HG03025 (cell line): ENCODE data around the gene STX7.

ENCODE experiments used
- ATAC-seq: cut with Tn5 transposase; IDR thresholded peaks from one replicate; pipeline ENCODE4 v1.9.1; 2021; ENCODE audit warnings: mild to moderate bottlenecking, moderate library complexity; ENCODE audit not compliant: unreplicated experiment, low FRiP score

The STX7 gene

GRCh38 chr6:132418235-132418965, 94.5 kb downstream of the STX7 start:
- ATAC-seq: no peak

- no peak for ATAC-seq
These were observed 98.2 kb downstream of the STX7 start for GRCh38 chr6:132414761-132415160.

DNA sequence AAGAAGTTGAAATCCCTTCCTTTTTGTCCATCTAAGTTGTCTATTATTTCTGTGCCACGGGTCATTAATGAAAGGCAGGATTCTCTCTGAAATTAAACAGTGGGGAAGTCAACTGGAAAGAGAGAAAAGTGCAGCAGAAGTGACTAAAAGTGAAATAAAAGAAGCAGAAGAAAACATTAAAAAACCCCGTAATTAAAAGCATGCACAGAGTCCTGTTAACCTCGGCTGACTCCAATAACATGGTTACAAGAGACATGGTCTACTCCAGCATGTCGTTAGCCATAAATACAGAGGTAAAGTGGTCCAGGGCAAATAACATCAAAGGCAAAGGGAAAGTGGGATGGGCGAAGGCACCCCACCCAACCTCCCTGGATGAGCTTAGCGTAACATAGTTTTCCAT, 98.6 kb downstream of the STX7 start:
- no peak for ATAC-seq

DNA sequence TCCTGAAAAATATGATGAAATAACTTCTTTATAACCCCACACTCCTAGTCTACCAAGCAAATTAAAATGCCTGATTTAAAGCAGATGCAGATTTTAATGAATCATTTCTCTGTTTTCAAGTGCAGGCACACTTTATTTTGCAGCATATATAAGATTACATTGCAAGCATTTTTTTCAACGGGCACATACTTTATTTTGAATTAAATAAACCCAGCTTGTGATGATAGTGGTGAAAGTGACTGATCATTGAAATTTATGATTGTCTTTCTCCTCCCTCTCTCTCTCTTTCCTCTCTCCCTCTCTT, 99.5 kb downstream of the STX7 start:
- ATAC-seq: no peak

DNA sequence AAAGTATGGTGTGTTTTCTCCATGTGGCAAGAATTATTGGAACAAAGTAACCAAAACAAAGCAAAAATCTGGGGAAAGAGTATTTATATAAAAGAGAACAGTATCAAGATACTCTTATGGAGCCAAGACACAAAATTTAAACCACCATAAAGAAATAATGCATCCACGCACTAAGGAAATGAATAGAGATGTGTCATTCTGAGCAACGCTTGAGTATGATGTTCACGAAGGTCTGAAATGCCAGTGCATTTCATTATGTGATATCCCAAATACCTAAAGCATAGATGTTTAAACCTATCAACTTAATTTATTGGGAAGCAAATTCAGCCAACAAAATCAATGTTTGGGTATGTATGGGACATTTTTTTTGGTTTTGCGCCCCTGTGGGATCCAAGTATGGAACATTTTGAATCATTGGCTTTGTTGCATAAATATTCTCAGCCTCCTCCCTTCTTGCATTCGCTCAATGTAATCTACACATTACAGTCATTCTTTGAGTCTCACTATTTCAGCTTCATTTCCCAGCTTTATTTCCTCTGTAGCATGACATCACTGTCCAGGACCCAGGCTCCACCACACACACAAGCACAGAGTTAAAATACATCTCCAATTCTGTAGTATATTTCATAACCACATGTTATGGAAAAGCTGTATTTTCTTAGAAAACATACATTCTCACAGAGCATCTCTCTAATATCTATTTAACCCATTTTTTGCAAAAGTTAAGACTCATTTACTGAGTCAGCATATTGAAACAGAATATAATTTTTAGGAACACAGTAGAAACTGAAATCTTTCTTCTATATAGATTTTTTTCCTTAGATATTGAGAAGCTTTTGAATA, 100.0 kb downstream of the STX7 start:
- ATAC-seq: no peak

DNA sequence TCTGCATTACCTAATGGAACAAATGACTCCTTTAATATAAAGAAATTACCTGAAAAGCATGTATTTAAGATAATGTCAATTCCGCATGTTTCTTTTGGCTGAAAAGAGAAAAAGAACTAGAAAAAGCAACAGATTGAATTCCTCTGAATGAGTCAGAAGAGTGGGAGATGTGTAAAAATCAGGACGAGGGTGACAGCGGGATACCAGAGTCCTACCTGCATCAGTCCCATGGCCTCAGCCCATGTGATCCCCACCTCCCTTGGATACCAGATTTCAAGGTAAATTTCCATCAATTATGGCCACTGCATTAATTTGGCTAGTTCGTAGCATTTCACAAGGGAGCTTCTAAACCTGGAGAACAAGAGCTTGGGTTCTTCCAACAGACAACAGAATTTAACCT, 101.6 kb downstream of the STX7 start:
- ATAC-seq: no peak

- no peak for ATAC-seq
These were observed 102.1 kb downstream of the STX7 start for GRCh38 chr6:132410830-132411229.

GRCh38 chr6:132405143-132405915, 107.6 kb downstream of the STX7 start:
- peak; percentile 39 for ATAC-seq

DNA sequence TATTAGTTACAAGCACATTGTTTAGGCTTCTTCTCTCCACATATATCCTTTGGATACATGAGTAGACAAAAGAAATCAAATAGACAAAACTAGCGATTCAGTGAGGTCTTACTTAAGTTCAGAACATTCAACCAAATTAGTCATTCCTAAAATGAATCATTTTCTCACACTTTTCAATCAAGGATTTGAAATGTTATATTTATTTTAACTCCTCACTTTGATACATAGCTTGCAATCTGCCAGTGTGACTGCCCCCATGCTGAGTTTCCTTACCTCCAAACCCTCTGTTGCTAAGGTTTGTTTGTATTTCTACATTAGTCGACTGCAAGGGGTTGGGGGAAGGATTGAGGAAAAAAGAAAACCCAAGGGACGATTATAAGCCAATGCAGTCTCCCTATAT, 108.2 kb downstream of the STX7 start:
- ATAC-seq: no peak

- no peak for ATAC-seq
These were observed 108.6 kb downstream of the STX7 start for GRCh38 chr6:132404330-132404729.

DNA sequence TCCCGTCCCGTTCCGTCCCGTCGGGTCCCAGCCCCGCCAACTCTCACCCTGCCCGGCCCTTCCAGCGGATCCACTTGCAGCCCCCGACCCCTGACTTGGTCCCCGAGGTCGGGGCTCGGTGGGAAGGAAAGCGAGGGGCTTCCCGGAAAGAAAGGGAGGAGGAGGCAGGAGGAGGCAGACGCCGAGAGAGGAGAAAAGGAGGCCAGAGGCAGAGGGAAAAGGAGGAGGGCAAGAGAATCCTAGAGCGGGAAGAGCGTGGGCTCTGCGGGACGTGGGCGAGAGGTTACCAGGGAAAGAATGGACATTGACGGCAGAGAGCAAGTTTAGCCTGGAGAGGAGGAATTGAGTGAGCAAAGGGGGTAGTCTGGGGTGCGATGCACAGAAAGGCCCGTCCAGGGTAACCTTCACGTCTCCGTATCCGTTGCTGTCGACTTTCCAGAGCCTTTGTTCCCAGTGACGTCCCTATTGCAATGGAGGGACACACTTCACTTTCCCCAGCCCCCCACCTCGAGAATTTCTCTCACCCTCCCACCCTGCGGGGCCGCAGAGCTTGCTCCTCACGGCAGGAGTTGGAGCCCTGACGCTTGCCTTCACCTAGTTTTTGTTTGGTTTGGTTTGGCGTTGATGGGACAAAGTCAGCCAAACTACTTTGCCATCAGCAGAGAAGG, 111.2 kb downstream of the STX7 start:
- no peak for ATAC-seq

GRCh38 chr6:132400883-132401617, 111.9 kb downstream of the STX7 start, which contains the start of gene MOXD1:
MOXD1 (minus strand) TSS chr6:132401475; CDS start chr6:132401426, 49 bp downstream.
- ATAC-seq: peak; percentile 69

DNA sequence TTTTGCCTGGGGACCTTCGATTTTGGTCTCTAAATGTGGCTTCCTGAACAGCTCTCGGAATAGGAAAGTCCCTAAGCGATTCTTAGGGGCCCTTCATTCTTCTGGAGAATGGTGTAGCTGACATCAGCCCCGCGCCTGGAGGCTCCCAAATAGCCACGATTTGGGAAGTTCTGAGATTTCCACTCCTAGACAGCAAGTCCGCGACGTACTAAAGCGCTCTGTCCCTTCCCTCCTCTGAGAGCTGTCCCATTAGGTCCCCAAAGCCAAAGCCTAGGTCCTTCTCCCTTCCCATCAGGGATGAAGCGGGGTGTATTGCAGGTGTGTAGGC, 112.4 kb downstream of the STX7 start:
- no peak for ATAC-seq

DNA sequence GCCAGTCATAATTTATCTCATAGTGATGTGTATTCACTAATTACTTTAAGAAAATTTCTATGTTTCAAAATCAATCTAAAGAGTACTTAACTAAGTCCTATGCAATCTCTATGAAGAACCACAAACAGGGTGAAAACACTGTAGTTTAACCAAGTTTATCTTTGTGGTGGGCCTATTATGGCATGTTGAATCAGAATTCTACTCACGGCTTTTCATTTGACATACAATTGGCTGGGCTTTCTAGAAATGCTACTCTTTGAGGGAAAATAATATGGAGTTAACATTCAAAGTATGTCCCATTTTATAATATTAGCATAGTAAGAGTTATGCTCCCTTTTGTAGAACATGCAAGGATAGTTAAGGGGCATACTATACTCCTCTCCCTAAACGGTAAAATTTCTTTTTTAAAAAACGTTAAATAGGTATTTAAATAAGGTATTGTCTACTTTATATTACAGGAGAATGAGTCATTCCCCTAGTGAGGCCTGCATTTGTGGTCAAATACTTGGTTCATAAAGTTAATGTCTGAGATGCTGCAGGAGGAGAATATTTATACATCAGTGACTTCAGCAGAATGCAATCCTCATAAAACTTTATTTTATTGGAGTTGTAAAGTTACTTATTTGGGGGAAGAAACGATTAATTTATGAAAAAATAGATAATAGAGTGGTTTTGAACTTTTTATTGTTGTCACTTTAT, 113.4 kb downstream of the STX7 start:
- ATAC-seq: no peak
